Epithelial cell of prostate (primary cell): ENCODE results near the gene KDM4B.

Source experiments
- DNase-seq: peaks from one replicate; pipeline ENCODE4 v3.0.0-alpha.2; 2011; ENCODE audit warnings: low read depth, low spot score
- H3K27ac ChIP-seq: fragments of 450-650 bp; 2 replicates; pipeline ENCODE4 v1.5.1; 2017; ENCODE audit warnings: mild to moderate bottlenecking

Gene KDM4B

GRCh38 chr19:5097959-5098623, 129.2 kb downstream of the KDM4B start:
- no peak for DNase-seq
- H3K27ac ChIP-seq = no peak overlapping the region

- DNase-seq = no peak
These were observed 129.7 kb downstream of the KDM4B start for GRCh38 chr19:5098646-5099045.

GRCh38 chr19:5099701-5100221, 130.8 kb downstream of the KDM4B start:
- DNase-seq = no peak
- no peak overlapping the region for H3K27ac ChIP-seq

More at GRCh38 chr19:5098646-5099045, 129.7 kb downstream of the KDM4B start:
- no peak overlapping the region for H3K27ac ChIP-seq

- DNase-seq = no peak
- no peak overlapping the region for H3K27ac ChIP-seq
These were observed 133.0 kb downstream of the KDM4B start for GRCh38 chr19:5101871-5102270.

GRCh38 chr19:5102520-5102919, 133.6 kb downstream of the KDM4B start:
- H3K27ac ChIP-seq = no peak overlapping the region
- no peak for DNase-seq

GRCh38 chr19:5103061-5103701, 134.3 kb downstream of the KDM4B start:
- H3K27ac ChIP-seq = no peak overlapping the region
- DNase-seq = no peak

- no peak overlapping the region for H3K27ac ChIP-seq
- no peak for DNase-seq
These were observed 135.0 kb downstream of the KDM4B start for GRCh38 chr19:5103812-5104410.

GRCh38 chr19:5104871-5105351, 136.0 kb downstream of the KDM4B start:
- no peak for DNase-seq
- H3K27ac ChIP-seq = no peak overlapping the region

GRCh38 chr19:5106191-5106726, 137.3 kb downstream of the KDM4B start:
- no peak for DNase-seq
- no peak overlapping the region for H3K27ac ChIP-seq

GRCh38 chr19:5106971-5107370, 138.1 kb downstream of the KDM4B start:
- no peak overlapping the region for H3K27ac ChIP-seq
- DNase-seq = no peak

GRCh38 chr19:5107432-5108122, 138.7 kb downstream of the KDM4B start:
- no peak overlapping the region for H3K27ac ChIP-seq
- no peak for DNase-seq

GRCh38 chr19:5108123-5108596, 139.2 kb downstream of the KDM4B start:
- no peak overlapping the region for H3K27ac ChIP-seq
- no peak for DNase-seq

- no peak overlapping the region for H3K27ac ChIP-seq
- no peak for DNase-seq
These were observed 140.0 kb downstream of the KDM4B start for GRCh38 chr19:5108866-5109265.

GRCh38 chr19:5109560-5109959, 140.6 kb downstream of the KDM4B start:
- no peak for DNase-seq
- H3K27ac ChIP-seq = no peak overlapping the region

GRCh38 chr19:5110546-5110945, 141.6 kb downstream of the KDM4B start:
- no peak for DNase-seq
- no peak overlapping the region for H3K27ac ChIP-seq

GRCh38 chr19:5111051-5111450, 142.1 kb downstream of the KDM4B start:
- no peak for DNase-seq
- no peak overlapping the region for H3K27ac ChIP-seq

GRCh38 chr19:5112175-5112574, 143.3 kb downstream of the KDM4B start:
- no peak for DNase-seq
- H3K27ac ChIP-seq = no peak overlapping the region

- no peak for DNase-seq
- no peak overlapping the region for H3K27ac ChIP-seq
These were observed 144.0 kb downstream of the KDM4B start for GRCh38 chr19:5112681-5113575.
